Measurements from ENCODE around the gene HCRTR1.

HCRTR1 gene

GRCh38 chr1:31626223-31627207 is 9.0 kb downstream of the HCRTR1 start:
- H3K36me3 ChIP-seq (replicated peaks): peaks cover 21% of the 10 kb centered on the region
- DNase-seq: no peak
- in situ Hi-C loops (cut with HindIII; ENCODE audit: low pct_ligation_motif_present, low sequenced_read_pairs): no loop called here

GRCh38 chr1:31627301-31627929 is 9.9 kb downstream of the HCRTR1 start:
- no peak for DNase-seq
- H3K27me3 ChIP-seq (replicated peaks): no peaks in the 10 kb centered on the region
- TF ChIP-seq, protein P1, sequence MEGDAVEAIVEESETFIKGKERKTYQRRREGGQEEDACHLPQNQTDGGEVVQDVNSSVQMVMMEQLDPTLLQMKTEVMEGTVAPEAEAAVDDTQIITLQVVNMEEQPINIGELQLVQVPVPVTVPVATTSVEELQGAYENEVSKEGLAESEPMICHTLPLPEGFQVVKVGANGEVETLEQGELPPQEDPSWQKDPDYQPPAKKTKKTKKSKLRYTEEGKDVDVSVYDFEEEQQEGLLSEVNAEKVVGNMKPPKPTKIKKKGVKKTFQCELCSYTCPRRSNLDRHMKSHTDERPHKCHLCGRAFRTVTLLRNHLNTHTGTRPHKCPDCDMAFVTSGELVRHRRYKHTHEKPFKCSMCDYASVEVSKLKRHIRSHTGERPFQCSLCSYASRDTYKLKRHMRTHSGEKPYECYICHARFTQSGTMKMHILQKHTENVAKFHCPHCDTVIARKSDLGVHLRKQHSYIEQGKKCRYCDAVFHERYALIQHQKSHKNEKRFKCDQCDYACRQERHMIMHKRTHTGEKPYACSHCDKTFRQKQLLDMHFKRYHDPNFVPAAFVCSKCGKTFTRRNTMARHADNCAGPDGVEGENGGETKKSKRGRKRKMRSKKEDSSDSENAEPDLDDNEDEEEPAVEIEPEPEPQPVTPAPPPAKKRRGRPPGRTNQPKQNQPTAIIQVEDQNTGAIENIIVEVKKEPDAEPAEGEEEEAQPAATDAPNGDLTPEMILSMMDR (IDR thresholded peaks at IDR 0.05; ENCODE audit: low read depth, low read length, missing control alignments): no peak
- peaks cover 22% of the 10 kb centered on the region for H3K36me3 ChIP-seq (replicated peaks)
- in situ Hi-C loops (cut with HindIII; ENCODE audit: low pct_ligation_motif_present, low sequenced_read_pairs): no loop called here
- no peak overlapping the region for H3K4me3 ChIP-seq (ENCODE audit: low read depth, low read length)
- H3K27ac ChIP-seq: no peak overlapping the region

More at GRCh38 chr1:31626223-31627207, 9.0 kb downstream of the HCRTR1 start:
- Histone ChIP-seq H3K27me3 (replicated peaks) (no peaks in the 10 kb centered on the region), H3K27ac (no peak overlapping the region), H3K4me3 (ENCODE audit: low read depth, low read length) (no peak overlapping the region)
- TF ChIP-seq, protein P1 (IDR thresholded peaks at IDR 0.05; ENCODE audit: low read depth, low read length, missing control alignments): no peak

GRCh38 chr1:31627930-31628559 is 10.6 kb downstream of the HCRTR1 start:
- Histone ChIP-seq H3K36me3 (replicated peaks) (peaks cover 28% of the 10 kb centered on the region), H3K4me3 (ENCODE audit: low read depth, low read length) (no peak overlapping the region), H3K27me3 (replicated peaks) (no peaks in the 10 kb centered on the region), H3K27ac (no peak overlapping the region)
- TF ChIP-seq, protein P1 (IDR thresholded peaks at IDR 0.05; ENCODE audit: low read depth, low read length, missing control alignments): no peak
- in situ Hi-C loops (cut with HindIII; ENCODE audit: low pct_ligation_motif_present, low sequenced_read_pairs): no loop called here
- no peak for DNase-seq

DNA sequence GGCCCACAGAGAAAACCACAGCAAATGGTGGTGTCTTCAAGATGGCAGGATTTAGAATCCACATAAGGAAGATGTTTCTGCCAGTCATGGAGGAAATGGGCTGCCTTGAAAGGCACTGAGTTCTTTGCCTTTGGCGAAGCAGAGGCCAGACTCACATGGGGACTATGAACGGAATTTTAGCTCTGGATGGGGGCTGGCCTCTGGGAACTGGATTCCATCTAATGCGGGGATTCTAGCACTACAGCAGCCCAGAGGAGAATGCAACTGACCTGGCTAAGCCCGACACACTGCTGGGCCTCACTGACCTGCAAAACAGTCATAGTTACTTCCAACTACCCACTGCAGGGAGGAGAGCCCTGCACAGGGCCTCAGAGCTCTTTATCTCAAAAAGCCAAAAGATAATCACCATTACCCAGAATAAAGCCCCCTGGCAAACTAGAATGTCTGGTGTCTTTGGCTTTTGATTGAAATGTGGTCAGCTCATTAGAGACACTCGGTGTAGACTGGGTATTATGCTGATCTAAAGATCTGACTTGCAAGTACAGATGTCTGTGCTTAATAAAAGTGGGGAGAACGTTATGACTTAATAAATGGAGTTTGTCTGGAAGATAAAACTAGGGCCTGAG is 11.6 kb downstream of the HCRTR1 start:
- in situ Hi-C loops (cut with HindIII; ENCODE audit: low pct_ligation_motif_present, low sequenced_read_pairs): no loop called here
- TF ChIP-seq, protein P1 (IDR thresholded peaks at IDR 0.05; ENCODE audit: low read depth, low read length, missing control alignments): no peak
- Histone ChIP-seq H3K36me3 (replicated peaks) (peaks cover 36% of the 10 kb centered on the region), H3K27me3 (replicated peaks) (no peaks in the 10 kb centered on the region), H3K4me3 (ENCODE audit: low read depth, low read length) (no peak overlapping the region), H3K27ac (no peak overlapping the region)
- no peak for DNase-seq

DNA sequence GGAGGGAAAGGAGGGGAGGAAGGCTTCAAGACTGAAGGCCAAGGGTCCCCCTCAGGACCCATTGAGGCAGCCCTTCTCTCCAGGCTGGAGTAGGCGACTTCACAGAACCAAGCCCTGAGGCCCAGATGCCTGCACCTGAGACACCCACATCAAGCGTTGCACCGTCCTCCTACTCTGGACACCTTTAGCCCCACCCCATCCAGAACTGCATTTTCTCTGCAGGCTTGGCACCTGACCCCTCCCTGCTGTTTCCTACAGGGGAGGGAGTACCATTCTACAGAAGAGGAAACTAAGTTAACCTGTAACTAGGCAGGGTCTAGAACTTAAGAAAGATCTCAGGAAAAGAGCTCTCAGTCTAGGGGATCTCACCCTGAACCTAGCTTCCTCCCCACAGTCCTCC is 15.2 kb downstream of the HCRTR1 start:
- H3K27me3 ChIP-seq (replicated peaks): no peaks in the 10 kb centered on the region
- H3K36me3 ChIP-seq (replicated peaks): peaks cover 40% of the 10 kb centered on the region
- no peak for DNase-seq
- in situ Hi-C loops (cut with HindIII; ENCODE audit: low pct_ligation_motif_present, low sequenced_read_pairs): no loop called here
- no peak overlapping the region for H3K27ac ChIP-seq
- H3K4me3 ChIP-seq (ENCODE audit: low read depth, low read length): no peak overlapping the region
- TF ChIP-seq, protein P1 (IDR thresholded peaks at IDR 0.05; ENCODE audit: low read depth, low read length, missing control alignments): no peak

Measured in brain microvascular endothelial cell (primary cell).